GM12864 (cell line): ENCODE results near the gene RAB21.

Source experiments
- DNase-seq: peaks from one replicate; pipeline ENCODE4 v3.0.0-alpha.2; 2011; ENCODE audit warnings: low read depth
- H3K4me3 ChIP-seq: 2 replicates; pipeline ENCODE4 v1.5.1; 2011; ENCODE audit warnings: mild to moderate bottlenecking, low read depth, low read length, control low read depth
- CTCF ChIP-seq: IDR thresholded peaks from 2 replicates; pipeline ENCODE4 v1.5.1; 2011; ENCODE audit warnings: low read depth, mild to moderate bottlenecking, moderate library complexity, low read length, control low read depth, inconsistent platforms; ENCODE audit errors: missing control alignments

Gene RAB21

GRCh38 chr12:71763677-71764379, 9.2 kb downstream of the RAB21 start:
- DNase-seq: no peak
- no peak for TF ChIP-seq CTCF
- no peak overlapping the region for H3K4me3 ChIP-seq

- H3K4me3 ChIP-seq: no peak overlapping the region
- no peak for TF ChIP-seq CTCF
- DNase-seq: no peak
These were observed 10.1 kb downstream of the RAB21 start for GRCh38 chr12:71764587-71765321.

- no peak for DNase-seq
- H3K4me3 ChIP-seq: no peak overlapping the region
- no peak for TF ChIP-seq CTCF
These were observed 11.5 kb downstream of the RAB21 start for GRCh38 chr12:71766202-71766601.

- H3K4me3 ChIP-seq: no peak overlapping the region
- no peak for DNase-seq
- TF ChIP-seq CTCF: no peak
These were observed 12.5 kb downstream of the RAB21 start for GRCh38 chr12:71767183-71767582.

GRCh38 chr12:71768900-71769299, 14.2 kb downstream of the RAB21 start:
- no peak for DNase-seq
- no peak for TF ChIP-seq CTCF
- H3K4me3 ChIP-seq: no peak overlapping the region

- no peak for DNase-seq
- H3K4me3 ChIP-seq: no peak overlapping the region
- no peak for TF ChIP-seq CTCF
These were observed 16.4 kb downstream of the RAB21 start for GRCh38 chr12:71771069-71771468.
